ENCODE results near the gene SDCCAG8.

SDCCAG8 gene

GRCh38 chr1:243378669-243379068 is 122.8 kb downstream of the SDCCAG8 start:
- in situ Hi-C loops (cut with HindIII; ENCODE audit: low sequenced_read_pairs) = no loop called here

DNA sequence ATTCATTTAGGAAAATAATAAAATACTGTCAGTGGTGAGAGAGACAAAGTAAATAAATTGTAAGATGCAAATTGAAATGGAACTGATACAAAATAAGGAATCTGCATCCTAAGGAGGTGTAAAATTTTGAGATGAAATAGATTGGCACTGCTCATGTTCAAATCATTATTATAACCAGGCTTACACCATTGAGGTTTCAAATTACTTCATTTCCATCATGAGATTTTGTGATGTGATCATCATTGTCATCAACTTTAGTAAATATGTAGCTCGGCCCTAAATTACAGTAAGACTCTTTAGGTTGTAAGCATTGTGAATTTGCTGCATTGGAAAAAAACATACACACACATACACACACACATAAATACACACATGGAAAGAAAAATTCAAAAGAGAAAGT is 123.4 kb downstream of the SDCCAG8 start:
- in situ Hi-C loops (cut with HindIII; ENCODE audit: low sequenced_read_pairs) = no loop called here

- in situ Hi-C loops (cut with HindIII; ENCODE audit: low sequenced_read_pairs) = no loop called here
Measured at GRCh38 chr1:243379706-243380105, 123.9 kb downstream of the SDCCAG8 start.

DNA sequence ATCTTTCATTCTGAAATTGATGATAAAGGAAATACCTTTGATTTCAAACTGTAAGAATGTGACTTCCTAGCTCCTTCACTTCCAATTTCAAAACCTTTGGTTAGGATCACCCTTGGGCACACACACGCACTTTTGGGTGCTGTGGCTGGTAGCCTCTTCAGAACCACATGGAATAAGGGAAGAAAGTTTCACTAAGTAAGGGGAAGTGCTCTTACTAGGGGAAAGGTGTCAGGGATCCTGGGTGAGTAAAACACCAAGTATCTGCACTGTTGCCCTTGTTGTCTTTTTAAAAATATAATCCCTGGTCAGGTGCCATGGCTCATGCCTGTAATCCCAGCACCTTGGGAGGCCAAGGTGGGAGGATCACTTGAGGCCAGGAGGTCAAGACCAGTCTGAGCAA is 132.4 kb downstream of the SDCCAG8 start:
- in situ Hi-C loops (cut with HindIII; ENCODE audit: low sequenced_read_pairs) = no loop called here

GRCh38 chr1:243390162-243390791 is 134.4 kb downstream of the SDCCAG8 start:
- in situ Hi-C loops (cut with HindIII; ENCODE audit: low sequenced_read_pairs) = no loop called here

DNA sequence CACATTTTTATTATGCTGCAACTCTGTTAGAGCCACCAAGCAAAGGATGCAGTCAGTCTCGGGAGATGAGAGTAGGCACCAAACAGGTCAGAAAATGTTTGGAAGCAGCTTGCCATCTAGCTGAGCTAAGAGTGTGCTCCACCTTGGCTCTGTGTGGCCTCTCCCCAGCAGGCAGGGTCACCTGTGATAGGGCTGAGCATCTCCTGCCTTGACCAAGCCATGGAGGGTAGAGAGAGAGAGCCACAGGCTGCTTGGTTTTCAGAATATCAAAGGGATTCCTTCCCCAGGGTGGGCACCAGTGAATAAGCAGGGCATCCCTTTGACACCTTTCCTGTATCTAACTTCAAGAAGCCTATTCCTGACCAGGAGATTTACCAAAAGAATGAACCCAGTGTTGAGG is 135.5 kb downstream of the SDCCAG8 start:
- in situ Hi-C loops (cut with HindIII; ENCODE audit: low sequenced_read_pairs) = no loop called here

GRCh38 chr1:243393096-243393495 is 137.3 kb downstream of the SDCCAG8 start:
- in situ Hi-C loops (cut with HindIII; ENCODE audit: low sequenced_read_pairs) = no loop called here

GRCh38 chr1:243394066-243394465 is 138.2 kb downstream of the SDCCAG8 start:
- in situ Hi-C loops (cut with HindIII; ENCODE audit: low sequenced_read_pairs) = no loop called here

DNA sequence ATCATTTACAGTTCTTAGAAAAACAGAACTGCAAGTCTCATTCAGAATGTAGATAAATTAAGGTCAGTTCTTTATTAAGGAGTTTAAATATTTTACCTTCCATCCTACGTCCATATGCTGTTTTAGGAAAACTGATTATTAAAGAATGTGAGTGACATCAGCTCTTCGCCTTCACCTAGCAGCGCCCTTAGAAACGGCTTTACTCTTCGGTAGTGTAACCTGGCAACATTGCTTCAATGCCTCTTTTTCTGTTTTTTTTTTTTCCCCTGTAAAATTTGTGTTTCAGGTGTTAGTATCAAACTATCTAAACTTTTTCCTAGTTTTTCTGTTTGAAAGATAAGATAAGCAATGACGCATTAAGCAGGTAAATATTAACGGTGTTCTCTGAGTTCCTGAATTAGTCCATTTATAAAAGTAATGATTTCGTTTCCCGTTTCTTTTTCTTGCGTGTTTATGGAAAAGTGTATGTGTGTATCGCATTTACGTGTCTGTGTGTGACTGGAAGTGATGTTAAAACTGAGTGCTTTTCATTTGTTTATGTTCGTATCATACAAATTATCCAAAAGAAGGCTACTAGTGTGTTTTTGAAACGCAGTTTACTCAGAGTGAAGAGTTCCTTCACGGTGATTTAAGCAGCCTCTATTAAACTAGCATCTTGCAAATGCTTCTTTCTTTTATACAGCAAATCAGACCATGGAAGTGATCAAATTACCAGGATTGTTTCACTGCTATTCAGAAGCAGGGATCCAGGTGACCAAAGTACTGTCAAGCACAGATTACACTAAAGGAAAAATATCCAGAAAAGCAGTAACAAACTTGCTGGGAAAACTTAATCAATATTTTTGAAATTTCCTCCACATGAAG is 139.0 kb downstream of the SDCCAG8 start:
- in situ Hi-C loops (cut with HindIII; ENCODE audit: low sequenced_read_pairs) = no loop called here

GRCh38 chr1:243396424-243396823 is 140.6 kb downstream of the SDCCAG8 start:
- in situ Hi-C loops (cut with HindIII; ENCODE audit: low sequenced_read_pairs) = no loop called here

GRCh38 chr1:243396876-243397275 is 141.0 kb downstream of the SDCCAG8 start:
- in situ Hi-C loops (cut with HindIII; ENCODE audit: low sequenced_read_pairs) = no loop called here

- in situ Hi-C loops (cut with HindIII; ENCODE audit: low sequenced_read_pairs) = no loop called here
Measured at GRCh38 chr1:243397613-243398321, 141.9 kb downstream of the SDCCAG8 start.

DNA sequence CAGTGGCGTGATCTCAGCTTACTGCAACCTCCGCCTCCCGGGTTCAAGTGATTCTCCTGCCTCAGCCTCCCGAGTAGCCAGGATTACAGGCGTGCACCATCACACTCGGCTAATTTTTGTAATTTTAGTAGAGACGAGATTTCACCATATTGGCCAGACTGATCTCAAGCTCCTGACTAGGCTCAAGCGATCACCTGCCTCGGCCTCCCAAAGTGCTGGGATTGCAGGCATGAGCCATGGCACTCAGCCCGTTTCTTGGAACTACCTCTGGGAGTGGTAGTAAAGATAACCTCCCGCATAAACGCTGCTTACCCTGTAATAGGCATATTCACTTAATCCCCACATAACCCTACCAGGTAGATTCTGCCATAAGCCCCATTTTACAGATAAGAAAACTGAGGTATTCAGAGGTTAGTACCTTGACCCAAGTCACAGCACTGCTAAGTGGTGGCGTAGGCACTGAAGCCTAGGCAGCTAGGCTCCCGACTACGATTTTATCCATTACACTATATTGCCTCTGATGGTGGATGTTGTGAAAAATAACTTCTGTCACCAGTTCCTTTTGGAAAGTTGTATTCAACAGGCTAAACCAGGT is 143.8 kb downstream of the SDCCAG8 start:
- in situ Hi-C loops (cut with HindIII; ENCODE audit: low sequenced_read_pairs) = no loop called here

DNA sequence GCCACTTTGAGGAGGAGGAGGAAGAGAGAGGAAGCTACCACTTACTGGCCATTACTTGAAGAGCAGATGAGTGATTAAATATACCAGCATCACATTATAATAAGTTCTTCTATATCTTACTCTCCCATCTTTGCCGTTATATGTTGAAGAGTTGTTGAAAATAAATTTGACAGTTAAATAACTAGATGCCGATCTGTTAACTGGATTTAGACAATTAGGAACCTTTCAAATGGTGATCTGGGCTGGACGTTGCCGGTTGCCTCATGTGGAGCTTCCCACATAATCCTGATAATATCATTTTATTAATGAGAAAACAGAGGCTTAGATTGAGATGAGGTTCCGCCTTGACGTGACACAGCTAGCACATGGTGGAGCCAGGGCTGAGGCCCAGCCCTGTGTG is 147.0 kb downstream of the SDCCAG8 start:
- in situ Hi-C loops (cut with HindIII; ENCODE audit: low sequenced_read_pairs) = no loop called here

DNA sequence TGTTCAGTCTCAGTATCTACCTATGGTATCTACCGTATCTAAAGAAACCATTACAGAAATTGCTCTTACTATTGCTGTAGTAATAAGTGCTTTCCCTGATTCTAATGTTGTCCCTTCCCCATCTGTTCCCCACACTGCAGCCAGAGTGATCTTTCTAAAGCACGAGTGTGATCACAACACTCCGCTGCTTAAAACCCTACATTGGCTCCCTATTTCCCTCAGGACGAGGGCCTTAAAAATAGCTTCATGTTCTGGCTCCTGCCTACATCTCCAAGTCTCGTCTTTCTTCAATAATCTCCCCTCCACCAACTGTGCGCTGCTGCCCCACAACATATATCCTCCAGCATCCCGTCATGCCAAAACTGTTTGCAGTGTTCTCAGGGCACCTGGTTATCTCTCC is 150.6 kb downstream of the SDCCAG8 start:
- in situ Hi-C loops (cut with HindIII; ENCODE audit: low sequenced_read_pairs) = no loop called here

GRCh38 chr1:243407284-243408018 is 151.6 kb downstream of the SDCCAG8 start:
- in situ Hi-C loops (cut with HindIII; ENCODE audit: low sequenced_read_pairs) = no loop called here

DNA sequence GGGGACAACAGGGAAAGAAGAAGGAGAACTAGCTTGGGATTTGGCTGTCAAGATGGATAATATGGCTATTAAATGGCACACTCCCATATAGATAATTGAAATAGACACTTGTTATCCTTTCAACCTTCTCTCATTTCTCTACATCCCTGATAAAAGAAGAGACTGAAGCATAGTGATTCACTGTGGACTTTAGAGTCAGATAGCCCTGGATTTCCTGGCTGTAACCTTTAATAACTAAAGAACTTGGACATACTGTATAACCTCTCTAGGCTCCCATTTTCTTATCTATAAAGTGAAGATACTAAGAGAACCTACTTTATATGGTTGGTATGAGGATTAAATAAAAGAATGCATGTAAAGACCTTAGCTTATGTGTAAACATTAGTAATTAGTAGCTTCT is 152.6 kb downstream of the SDCCAG8 start:
- in situ Hi-C loops (cut with HindIII; ENCODE audit: low sequenced_read_pairs) = no loop called here

DNA sequence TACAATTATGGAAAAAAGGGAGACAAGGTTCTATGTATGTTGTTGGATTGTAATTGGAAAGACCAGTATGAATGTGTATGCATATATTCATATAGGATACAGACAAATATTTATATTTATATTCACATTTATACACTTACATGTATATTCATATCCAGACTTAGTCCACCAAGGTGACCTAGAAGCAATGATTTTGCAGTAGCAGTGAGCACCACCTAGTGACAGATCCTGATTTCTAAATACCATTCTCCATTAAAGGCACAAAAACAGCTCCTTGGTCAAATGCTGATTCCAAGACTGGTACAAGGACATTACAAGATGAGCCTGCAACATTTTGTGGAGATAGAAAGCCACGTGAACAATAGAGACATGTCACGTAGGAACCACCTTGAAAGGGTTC is 153.4 kb downstream of the SDCCAG8 start:
- in situ Hi-C loops (cut with HindIII; ENCODE audit: low sequenced_read_pairs) = no loop called here

DNA sequence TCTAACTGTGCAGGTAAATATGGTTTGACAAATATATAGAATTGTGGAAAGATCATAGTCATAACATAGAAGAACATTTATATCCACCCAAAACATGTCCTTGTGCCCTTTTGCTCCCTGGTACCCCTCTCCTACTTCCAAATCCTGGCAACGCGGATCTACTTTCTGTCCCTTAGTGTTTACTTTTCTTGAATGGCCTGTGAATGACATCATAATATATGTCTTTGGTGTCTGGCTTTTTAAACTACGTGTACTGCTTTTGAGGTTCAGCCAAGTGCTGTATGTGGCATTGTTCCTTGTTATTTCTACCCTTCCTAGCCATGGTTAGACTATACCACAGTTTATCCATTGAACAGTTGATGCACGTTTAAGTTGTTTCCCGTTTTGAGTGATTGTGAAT is 155.6 kb downstream of the SDCCAG8 start:
- in situ Hi-C loops (cut with HindIII; ENCODE audit: low sequenced_read_pairs) = no loop called here

DNA sequence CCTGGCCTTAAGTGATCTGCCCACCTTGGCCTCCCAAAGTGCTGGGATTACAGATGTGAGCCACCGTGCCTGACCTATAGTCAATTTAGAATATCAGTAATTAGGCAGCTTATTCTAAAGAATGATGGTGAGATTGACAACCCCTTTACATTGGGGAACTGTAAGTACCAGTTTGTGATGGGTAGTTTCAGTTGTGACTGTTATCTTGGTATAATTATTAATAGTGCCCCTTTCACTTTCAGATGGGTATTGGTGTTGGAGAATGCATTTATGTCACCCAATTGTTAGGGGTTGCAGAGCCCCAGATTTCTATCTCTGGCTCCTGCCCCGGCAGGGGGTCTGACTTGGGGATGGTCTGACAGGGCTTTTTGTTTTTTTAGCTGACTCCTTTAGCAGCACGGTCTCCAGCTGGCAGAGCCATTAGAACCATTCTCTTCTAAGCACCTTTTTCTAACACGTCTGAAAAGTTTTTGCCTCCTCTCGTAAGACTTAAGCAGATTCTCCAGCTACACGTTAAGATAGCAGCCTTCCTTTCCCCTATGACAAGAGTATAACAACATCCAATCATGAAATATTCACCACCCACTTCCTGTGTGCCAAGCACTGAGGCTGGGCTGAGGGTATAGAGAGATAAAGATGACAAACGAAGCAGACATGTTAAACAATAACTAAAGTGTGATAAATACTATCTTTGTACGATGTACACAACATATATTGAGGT is 157.8 kb downstream of the SDCCAG8 start:
- in situ Hi-C loops (cut with HindIII; ENCODE audit: low sequenced_read_pairs) = no loop called here

Data from endothelial cell of hepatic sinusoid (primary cell).